Esophagus muscularis mucosa (tissue), 3 donors: ENCODE data around the gene TXNDC5.

Source experiments
- POLR2A ChIP-seq: fragments of 450-650 bp; IDR thresholded peaks from one replicate; pipeline ENCODE4 v1.6.1; 2017; ENCODE audit warnings: antibody characterized with exemption, moderate library complexity, mild to moderate bottlenecking, low read depth
- TF ChIP-seq, protein P1 (sequence below), 3 experiments: fragments of 200-600 bp in 2 of 3; fragments of 450-650 bp in 1 of 3; sonication (generic) in 2 of 3; IDR thresholded peaks; one replicate each; pipeline ENCODE4 v1.5.1; 2017 to 2019; ENCODE audit warnings: antibody characterized with exemption in 3 of 3, mild to moderate bottlenecking in 2 of 3, moderate library complexity in 1 of 3

DNA sequence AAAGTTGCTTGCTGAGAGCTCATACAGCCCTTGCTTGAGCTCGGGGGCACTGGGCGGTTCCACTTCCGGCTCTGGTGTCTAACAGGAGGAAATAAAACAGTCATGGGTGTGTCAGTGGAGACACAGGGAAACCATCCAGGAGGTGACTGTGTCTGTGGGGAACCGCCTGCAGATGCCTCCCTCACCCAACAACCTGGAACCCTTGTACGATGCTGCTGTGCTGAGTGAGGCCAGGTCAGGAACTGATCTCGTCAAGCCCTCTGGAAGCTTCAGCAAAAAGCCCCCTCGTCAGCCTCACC lies 15.5 kb downstream of the TXNDC5 start:
- TF ChIP-seq POLR2A: no peak
- TF ChIP-seq, protein P1, sequence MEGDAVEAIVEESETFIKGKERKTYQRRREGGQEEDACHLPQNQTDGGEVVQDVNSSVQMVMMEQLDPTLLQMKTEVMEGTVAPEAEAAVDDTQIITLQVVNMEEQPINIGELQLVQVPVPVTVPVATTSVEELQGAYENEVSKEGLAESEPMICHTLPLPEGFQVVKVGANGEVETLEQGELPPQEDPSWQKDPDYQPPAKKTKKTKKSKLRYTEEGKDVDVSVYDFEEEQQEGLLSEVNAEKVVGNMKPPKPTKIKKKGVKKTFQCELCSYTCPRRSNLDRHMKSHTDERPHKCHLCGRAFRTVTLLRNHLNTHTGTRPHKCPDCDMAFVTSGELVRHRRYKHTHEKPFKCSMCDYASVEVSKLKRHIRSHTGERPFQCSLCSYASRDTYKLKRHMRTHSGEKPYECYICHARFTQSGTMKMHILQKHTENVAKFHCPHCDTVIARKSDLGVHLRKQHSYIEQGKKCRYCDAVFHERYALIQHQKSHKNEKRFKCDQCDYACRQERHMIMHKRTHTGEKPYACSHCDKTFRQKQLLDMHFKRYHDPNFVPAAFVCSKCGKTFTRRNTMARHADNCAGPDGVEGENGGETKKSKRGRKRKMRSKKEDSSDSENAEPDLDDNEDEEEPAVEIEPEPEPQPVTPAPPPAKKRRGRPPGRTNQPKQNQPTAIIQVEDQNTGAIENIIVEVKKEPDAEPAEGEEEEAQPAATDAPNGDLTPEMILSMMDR (IDR thresholded peaks at IDR 0.05): no peak
